GM21717 (cell line): ENCODE measurements around the gene GAS2L3.
A peak's percentile ranks its signal among the peaks of the same experiment; 100 is the strongest.

Experiments
- ATAC-seq: cut with Tn5 transposase; IDR thresholded peaks from one replicate; pipeline ENCODE4 v1.9.1; 2021; ENCODE audit warnings: mild to moderate bottlenecking, moderate library complexity; ENCODE audit not compliant: unreplicated experiment

GAS2L3 gene

DNA sequence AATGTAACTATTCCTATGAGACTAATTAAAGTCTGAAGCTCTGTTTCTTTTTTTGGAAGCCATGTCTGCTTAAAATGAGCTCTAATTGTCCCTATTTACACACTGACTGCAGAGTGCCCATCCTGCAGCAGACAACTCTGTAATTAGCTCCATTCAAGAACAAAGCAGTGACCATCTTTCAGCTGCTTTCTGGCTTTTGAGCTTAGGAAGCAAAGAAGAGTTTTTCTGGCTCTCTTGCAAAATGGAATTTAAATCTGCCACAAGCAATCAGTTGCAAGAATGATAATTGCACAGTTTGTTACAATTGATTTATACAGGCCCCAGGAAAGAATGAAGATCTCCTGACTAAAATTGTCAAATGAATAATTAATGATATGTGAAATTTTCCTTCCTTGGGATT is 83.4 kb downstream of the GAS2L3 start:
- no peak for ATAC-seq

DNA sequence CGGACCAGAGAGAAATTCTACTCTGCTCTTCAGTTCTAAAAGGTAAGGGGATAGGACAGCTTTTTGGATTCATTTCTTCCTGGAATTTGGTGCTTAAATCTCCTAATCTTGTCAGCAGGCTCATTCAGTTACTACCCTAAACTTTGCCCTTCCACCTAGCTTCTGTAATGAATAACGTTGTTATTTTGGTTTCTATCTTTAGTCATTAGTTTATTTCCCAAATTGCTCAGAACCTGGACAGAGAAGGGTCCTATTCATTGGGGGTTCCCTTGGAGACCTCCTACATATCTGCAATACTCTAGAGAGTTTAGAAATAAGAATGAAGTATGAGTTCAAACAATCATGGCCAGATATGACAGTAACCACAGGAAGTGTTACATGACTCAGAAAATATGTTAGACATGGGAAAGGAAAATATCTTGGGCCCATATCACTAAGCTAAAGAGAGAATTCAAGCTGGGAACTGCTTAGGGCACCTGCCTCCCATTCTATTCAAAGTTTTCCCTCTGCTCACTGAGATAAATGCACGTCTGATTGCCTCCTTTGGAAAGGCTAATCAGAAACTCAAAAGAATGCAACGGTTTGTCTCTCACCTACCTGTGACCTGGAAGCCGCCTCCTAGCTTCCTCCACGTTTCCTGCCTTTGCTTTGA is 87.9 kb downstream of the GAS2L3 start:
- ATAC-seq: no peak

DNA sequence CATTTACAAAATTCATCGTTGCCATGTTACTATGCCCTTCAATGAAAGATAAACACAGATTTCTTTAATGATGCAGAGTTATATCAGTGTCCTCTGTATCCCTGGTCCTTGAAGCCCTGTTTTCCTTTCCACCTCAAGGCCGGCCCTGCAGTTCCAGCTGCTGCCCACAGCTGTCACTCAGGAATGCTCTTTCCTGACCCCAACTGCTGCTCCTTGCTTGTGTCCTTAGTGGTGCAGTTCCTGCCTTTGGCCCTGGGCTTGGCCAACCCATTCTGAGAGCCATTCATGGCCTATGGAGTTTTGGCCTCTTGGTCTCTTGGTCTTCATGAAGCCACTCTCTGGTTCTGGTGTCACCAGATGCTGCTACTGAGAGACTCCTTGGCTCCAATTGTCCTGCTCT is 93.1 kb downstream of the GAS2L3 start:
- no peak for ATAC-seq

DNA sequence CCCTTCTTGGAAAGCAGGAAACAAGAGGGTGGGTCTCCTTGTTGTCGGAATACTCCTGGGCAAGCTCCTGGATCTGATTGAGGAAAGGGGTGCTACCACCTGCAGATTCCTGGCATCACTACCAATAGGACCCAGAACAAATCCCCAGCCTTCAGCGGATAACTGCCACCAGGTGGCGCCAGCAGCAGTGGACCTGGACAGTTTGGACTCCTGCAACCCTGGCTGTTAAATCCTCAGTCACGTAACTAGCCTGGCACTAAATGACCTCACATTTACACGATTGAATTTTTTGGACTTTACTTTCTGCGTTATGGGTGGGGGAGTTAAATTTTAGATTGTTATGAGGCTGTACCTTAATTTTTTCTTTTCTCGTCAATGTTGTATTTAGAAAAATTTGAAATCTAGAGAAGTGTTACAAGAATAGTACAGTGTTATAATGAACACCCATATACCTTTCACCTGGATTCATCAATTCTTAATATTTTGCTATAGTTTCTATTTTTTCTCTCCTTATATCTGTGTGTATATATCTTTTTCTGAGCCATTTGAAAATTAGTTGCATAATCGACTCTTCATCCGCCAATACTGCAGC is 95.6 kb downstream of the GAS2L3 start:
- ATAC-seq: peak; percentile 82

DNA sequence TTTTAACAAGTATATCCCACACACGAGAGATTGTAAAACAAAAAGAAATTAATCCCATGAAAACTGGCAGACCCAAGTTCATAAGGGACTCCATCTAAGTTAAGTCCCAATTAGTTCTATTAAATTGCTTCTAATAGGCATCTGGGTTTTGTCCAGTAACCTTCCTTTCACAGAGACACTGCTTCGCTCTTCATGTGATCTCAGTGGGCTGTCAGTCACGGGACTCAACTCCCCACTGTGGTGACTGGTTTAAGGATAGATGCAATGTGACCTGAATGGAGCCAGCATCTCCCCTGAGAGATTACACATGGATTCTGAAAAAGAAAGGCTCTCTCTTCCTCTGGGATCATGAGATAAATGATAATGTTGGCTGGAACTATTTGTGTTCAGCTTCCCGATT is 96.4 kb downstream of the GAS2L3 start:
- no peak for ATAC-seq

DNA sequence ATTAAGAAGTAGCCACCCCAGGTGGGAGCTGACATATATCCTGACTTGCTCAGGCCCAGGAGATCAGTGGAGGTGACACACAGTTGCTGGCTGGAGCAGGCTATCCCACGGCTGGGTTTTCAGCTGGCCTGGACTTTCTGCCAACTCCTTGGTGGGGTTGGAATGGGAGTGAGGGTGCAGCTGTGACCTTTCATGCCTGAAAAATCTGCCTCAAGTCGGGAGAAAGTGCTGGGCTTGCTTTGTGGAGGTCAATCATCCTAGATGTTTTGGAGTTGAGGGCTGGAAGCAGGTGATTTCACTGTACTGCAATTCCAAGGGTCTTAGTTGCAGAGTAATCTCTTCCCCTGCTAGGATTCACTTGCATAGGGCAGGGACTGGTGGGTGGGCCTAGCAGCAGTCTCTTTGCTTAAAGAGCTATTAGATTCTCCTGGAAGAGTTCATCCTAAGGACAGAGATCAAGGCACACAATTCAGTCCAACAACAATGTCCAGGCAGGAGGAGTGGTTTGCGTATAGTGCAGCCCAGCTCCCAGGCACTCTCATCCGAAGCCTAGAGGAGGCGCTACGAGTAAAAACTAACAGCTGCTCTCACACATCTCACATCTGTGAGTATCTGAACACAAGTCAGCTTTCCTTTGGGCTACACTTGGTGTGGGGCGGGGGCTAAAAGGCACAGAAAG is 98.1 kb downstream of the GAS2L3 start:
- no peak for ATAC-seq

DNA sequence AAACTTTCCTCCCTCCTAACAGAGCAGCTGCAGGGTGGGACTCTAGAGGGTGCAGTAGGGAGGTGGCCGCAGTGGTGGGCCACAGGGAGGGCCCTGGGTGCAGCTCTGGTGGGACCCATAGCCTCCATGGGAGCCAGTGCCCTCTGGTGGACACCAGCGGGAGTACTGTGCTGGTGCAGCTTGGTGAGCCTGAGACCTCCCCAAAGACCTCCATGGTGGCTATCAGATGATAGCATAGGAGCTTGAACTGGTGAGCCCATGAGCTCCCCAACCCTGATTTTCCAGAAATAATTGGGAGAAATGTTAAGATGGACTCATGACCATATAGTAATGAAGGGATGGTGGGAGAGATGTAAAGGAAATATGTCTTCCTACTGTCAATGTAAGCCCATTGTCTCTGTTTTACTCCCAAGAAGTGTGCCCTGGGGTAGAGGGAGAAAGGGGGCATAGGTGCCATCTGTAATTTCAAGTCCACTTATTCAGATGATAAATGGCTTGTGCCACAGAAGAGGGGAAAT is 98.7 kb downstream of the GAS2L3 start:
- ATAC-seq: peak; percentile 70

DNA sequence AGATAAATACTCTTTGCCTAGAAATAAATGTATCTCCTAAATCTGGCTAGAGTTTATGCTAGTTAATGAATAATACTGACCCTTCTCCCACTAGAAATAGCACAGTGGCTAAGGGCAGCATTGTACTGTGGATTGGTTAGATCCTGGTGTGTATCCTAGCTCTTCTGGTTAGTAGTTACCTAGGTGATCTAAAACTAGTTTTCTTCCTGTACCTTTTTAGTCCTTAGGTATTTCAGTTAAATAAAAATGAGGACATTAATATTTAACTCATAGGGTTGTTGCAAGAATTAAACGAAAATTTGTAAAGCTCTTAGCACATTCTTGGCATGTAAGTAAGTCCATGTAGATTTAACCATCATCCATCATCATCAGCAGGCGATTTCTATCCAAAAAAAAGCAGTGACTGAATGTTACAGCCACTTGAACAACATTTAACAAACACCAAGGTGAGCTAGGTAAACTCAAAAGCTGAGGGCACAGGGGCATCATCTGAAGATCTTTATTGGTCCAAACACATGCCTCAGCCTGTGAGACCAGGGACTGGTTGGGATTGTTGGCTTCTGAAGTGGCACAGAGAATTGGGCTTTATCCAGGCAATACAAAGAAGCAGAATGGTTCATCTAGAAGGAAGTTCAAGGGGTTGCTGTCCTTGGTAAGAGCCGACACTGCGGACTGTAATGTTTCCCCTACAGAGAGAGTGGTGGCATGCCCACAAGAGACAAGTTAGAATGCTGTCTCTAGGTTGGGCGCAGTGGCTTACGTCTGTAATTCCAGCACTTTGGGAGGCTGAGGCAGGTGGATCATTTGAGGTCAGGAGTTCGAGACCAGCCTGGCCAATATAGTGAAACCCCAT is 100.8 kb downstream of the GAS2L3 start:
- no peak for ATAC-seq
